Cardiac muscle cell (in vitro differentiated cells and primary cell): Measurements from ENCODE around the gene PHPT1. TPM values are rescaled to one million over a fixed set of nuclear protein-coding genes. Genes with fewer than 3 reads are reported as not detected.

Experiments
- DNase-seq, 2 donors: peaks; one replicate each; pipeline versions ENCODE4 v3.0.0 to v3.0.0-alpha.2; 2010 to 2017; ENCODE audit warnings: low read depth in 1 of 2, low spot score in 1 of 2
- H3K27ac ChIP-seq: fragments of 200-600 bp; sonication (generic); 2 replicates; pipeline ENCODE4 v1.5.1; 2016
- H3K27me3 ChIP-seq: fragments of 200-600 bp; sonication (generic); 2 replicates; pipeline ENCODE4 v1.6.0; 2016; ENCODE audit warnings: control low read depth
- H3K36me3 ChIP-seq: fragments of 200-600 bp; sonication (generic); 2 replicates; pipeline ENCODE4 v1.5.1; 2016; ENCODE audit warnings: control low read depth
- H3K4me1 ChIP-seq: fragments of 200-600 bp; sonication (generic); 2 replicates; pipeline ENCODE4 v1.8.1; 2017; ENCODE audit warnings: low read depth, mild to moderate bottlenecking, mixed run types
- H3K4me3 ChIP-seq: fragments of 200-600 bp; sonication (generic); 2 replicates; pipeline ENCODE4 v1.5.1; 2016; ENCODE audit warnings: mild to moderate bottlenecking
- H3K9me3 ChIP-seq: fragments of 200-600 bp; sonication (generic); 2 replicates; pipeline ENCODE4 v1.5.1; 2017; ENCODE audit warnings: low read depth, mild to moderate bottlenecking, control low read depth
- polyA plus RNA-seq: library from polyadenylated mRNA; unstranded; fragments of >200 nt; fragmentation: Nextera tagmentation; extraction: Ambion mirVana; gene quantifications from 2 replicates; pipeline ENCODE4 v1.2.1, GENCODE V29; 2016
- total RNA-seq: library from RNA; depleted of rRNA; stranded (reverse); fragments of >200 nt; gene quantifications from 2 replicates; pipeline ENCODE4 v1.2.3, GENCODE V29; 2016
- TF ChIP-seq, protein P1 (sequence below): IDR thresholded peaks from 2 replicates; pipeline ENCODE4 v1.5.1; 2012; ENCODE audit warnings: low read depth, mild to moderate bottlenecking, low read length

Gene PHPT1
- total and polyA plus RNA-seq, 2 experiments from 2014 or later = 185 to 565 TPM

- no peak for DNase-seq
- Histone ChIP-seq H3K27me3 (no peaks in the 10 kb centered on the region), H3K27ac (no peak overlapping the region), H3K36me3 (peaks cover 13% of the 10 kb centered on the region), H3K9me3 (no peaks in the 10 kb centered on the region), H3K4me1 (no peaks in the 10 kb centered on the region), H3K4me3 (no peak overlapping the region)
- TF ChIP-seq, protein P1, sequence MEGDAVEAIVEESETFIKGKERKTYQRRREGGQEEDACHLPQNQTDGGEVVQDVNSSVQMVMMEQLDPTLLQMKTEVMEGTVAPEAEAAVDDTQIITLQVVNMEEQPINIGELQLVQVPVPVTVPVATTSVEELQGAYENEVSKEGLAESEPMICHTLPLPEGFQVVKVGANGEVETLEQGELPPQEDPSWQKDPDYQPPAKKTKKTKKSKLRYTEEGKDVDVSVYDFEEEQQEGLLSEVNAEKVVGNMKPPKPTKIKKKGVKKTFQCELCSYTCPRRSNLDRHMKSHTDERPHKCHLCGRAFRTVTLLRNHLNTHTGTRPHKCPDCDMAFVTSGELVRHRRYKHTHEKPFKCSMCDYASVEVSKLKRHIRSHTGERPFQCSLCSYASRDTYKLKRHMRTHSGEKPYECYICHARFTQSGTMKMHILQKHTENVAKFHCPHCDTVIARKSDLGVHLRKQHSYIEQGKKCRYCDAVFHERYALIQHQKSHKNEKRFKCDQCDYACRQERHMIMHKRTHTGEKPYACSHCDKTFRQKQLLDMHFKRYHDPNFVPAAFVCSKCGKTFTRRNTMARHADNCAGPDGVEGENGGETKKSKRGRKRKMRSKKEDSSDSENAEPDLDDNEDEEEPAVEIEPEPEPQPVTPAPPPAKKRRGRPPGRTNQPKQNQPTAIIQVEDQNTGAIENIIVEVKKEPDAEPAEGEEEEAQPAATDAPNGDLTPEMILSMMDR = no peak
These were observed 46.8 kb downstream of the PHPT1 start for GRCh38 chr9:136896027-136896426.

DNA sequence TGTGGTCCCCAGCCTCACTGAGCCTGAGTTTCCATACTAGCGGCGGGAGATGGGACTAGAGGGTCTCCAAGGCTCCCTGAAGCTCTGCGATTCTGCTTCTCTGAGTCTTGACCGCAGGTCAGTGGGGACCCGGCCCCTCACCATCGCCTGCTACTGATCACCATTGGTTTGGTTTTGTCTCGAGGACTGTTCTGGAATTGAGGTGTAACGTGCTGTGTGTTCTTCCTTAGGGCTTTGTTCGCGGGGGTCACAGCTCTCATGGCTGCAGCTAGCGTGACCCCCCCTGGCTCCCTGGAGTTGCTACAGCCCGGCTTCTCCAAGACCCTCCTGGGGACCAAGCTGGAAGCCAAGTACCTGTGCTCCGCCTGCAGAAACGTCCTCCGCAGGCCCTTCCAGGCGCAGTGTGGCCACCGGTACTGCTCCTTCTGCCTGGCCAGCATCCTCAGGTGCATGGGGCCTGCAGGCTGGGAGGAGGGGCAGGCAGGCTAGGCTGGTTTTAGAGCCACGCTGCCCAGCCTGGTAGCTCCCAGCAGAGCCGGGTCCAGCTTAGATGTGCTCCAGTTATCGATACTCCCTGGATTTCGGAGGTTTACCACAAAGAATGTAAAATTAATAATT is 49.4 kb downstream of the PHPT1 start:
- H3K9me3 ChIP-seq = no peaks in the 10 kb centered on the region

DNA sequence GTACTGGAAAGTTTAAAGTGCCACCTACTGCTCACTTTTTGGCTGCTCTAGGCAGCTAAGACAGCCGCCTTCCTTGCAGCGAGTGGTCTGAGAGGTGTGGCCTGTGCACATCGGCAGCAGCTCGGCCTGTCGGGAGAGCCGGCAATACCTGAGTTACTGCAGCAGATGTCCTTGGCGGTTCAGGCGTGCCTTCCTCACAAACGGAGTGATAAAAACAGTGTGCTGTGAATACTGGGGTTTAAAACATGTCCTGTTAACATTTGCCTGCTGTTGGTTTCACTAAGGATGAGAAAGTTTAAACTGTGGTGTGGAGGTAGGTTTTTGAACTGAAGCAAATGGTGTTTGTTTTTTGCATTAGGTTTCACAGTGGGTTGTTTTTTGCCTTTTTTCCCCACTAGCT is 50.0 kb downstream of the PHPT1 start:
- DNase-seq = no peak
- Histone ChIP-seq H3K36me3 (peaks cover 13% of the 10 kb centered on the region), H3K9me3 (no peaks in the 10 kb centered on the region), H3K27me3 (no peaks in the 10 kb centered on the region), H3K27ac (peak overlapping the region; percentile 51), H3K4me3 (no peak overlapping the region), H3K4me1 (no peaks in the 10 kb centered on the region)
- TF ChIP-seq, protein P1 = no peak

More for the DNA sequence above, 49.4 kb downstream of the PHPT1 start:
- H3K27me3 ChIP-seq = no peaks in the 10 kb centered on the region
- TF ChIP-seq, protein P1 = no peak
- no peak overlapping the region for H3K27ac ChIP-seq
- no peak overlapping the region for H3K4me3 ChIP-seq
- DNase-seq = no peak
- H3K36me3 ChIP-seq = peaks cover 13% of the 10 kb centered on the region
- H3K4me1 ChIP-seq = no peaks in the 10 kb centered on the region

GRCh38 chr9:136900556-136900955 is 51.3 kb downstream of the PHPT1 start:
- Histone ChIP-seq H3K27ac (no peak overlapping the region), H3K27me3 (no peaks in the 10 kb centered on the region), H3K4me1 (no peaks in the 10 kb centered on the region), H3K9me3 (no peaks in the 10 kb centered on the region), H3K4me3 (no peak overlapping the region), H3K36me3 (peaks cover 13% of the 10 kb centered on the region)
- TF ChIP-seq, protein P1 = no peak
- no peak for DNase-seq

Other genes with a start within 250 kb of the PHPT1 start
- 64.1 and 82.9 TPM in 2 replicates for gene EGFL7, start 186.5 kb upstream of the PHPT1 start, total RNA-seq
- gene EGFL7, start 186.5 kb upstream of the PHPT1 start, polyA plus RNA-seq = 50.9 and 90.0 TPM in 2 replicates
- 59.0 and 72.5 TPM in 2 replicates for gene AGPAT2, start 162.0 kb upstream of the PHPT1 start, total RNA-seq
- gene AGPAT2, start 162.0 kb upstream of the PHPT1 start, polyA plus RNA-seq = 103 and 104 TPM in 2 replicates
- 163 and 188 TPM in 2 replicates for gene DIPK1B, start 136.8 kb upstream of the PHPT1 start, total RNA-seq
- 162 and 190 TPM in 2 replicates for gene DIPK1B, start 136.8 kb upstream of the PHPT1 start, polyA plus RNA-seq
- 0.63 TPM in 1 of 2 replicates, not detected in the other for gene LCN10, start 106.5 kb upstream of the PHPT1 start, total RNA-seq
- gene LCN10, start 106.5 kb upstream of the PHPT1 start, polyA plus RNA-seq = 0.25 and 0.71 TPM in 2 replicates
- not detected in 2 replicates for gene LCN6, start 100.9 kb upstream of the PHPT1 start, total RNA-seq
- gene LCN6, start 100.9 kb upstream of the PHPT1 start, polyA plus RNA-seq = not detected in 2 replicates
- gene LCN8, start 91.2 kb upstream of the PHPT1 start, total RNA-seq = not detected in 2 replicates
- gene LCN8, start 91.2 kb upstream of the PHPT1 start, polyA plus RNA-seq = 0.81 TPM in 1 of 2 replicates, not detected in the other
- gene LCN15, start 84.9 kb upstream of the PHPT1 start, total RNA-seq = 0.32 and 0.77 TPM in 2 replicates
- gene LCN15, start 84.9 kb upstream of the PHPT1 start, polyA plus RNA-seq = 0.17 TPM in 1 of 2 replicates, not detected in the other
- 200 and 306 TPM in 2 replicates for gene TMEM141, start 58.1 kb upstream of the PHPT1 start, total RNA-seq
- 169 and 238 TPM in 2 replicates for gene TMEM141, start 58.1 kb upstream of the PHPT1 start, polyA plus RNA-seq
- gene CCDC183, start 53.1 kb upstream of the PHPT1 start, total RNA-seq = 32.4 and 49.3 TPM in 2 replicates
- gene CCDC183, start 53.1 kb upstream of the PHPT1 start, polyA plus RNA-seq = 40.1 and 43.1 TPM in 2 replicates
- gene RABL6, start 41.5 kb upstream of the PHPT1 start, total RNA-seq = 131 and 153 TPM in 2 replicates
- 101 and 115 TPM in 2 replicates for gene RABL6, start 41.5 kb upstream of the PHPT1 start, polyA plus RNA-seq
- gene AJM1, start 6.9 kb upstream of the PHPT1 start, total RNA-seq = 8.5 and 12.2 TPM in 2 replicates
- 8.7 and 12.1 TPM in 2 replicates for gene AJM1, start 6.9 kb upstream of the PHPT1 start, polyA plus RNA-seq
- 22.2 and 29.7 TPM in 2 replicates for gene MAMDC4, start 2.9 kb downstream of the PHPT1 start, total RNA-seq
- 8.7 and 17.8 TPM in 2 replicates for gene MAMDC4, start 2.9 kb downstream of the PHPT1 start, polyA plus RNA-seq
- 741 and 1,028 TPM in 2 replicates for gene EDF1, start 16.9 kb downstream of the PHPT1 start, total RNA-seq
- gene EDF1, start 16.9 kb downstream of the PHPT1 start, polyA plus RNA-seq = 496 and 793 TPM in 2 replicates
- gene TRAF2, start 37.1 kb downstream of the PHPT1 start, total RNA-seq = 20.0 and 25.6 TPM in 2 replicates
- gene TRAF2, start 37.1 kb downstream of the PHPT1 start, polyA plus RNA-seq = 37.2 and 45.6 TPM in 2 replicates
- 188 and 194 TPM in 2 replicates for gene FBXW5, start 95.3 kb downstream of the PHPT1 start, total RNA-seq
- gene FBXW5, start 95.3 kb downstream of the PHPT1 start, polyA plus RNA-seq = 117 and 119 TPM in 2 replicates
- 3.4 and 10.8 TPM in 2 replicates for gene C8G, start 95.8 kb downstream of the PHPT1 start, total RNA-seq
- 1.2 and 4.4 TPM in 2 replicates for gene C8G, start 95.8 kb downstream of the PHPT1 start, polyA plus RNA-seq
- 5.0 and 11.4 TPM in 2 replicates for gene LCN12, start 102.9 kb downstream of the PHPT1 start, total RNA-seq
- gene LCN12, start 102.9 kb downstream of the PHPT1 start, polyA plus RNA-seq = 19.7 and 21.9 TPM in 2 replicates
- gene PTGDS, start 128.1 kb downstream of the PHPT1 start, total RNA-seq = 2.6 and 3.9 TPM in 2 replicates
- 3.4 and 5.3 TPM in 2 replicates for gene PTGDS, start 128.1 kb downstream of the PHPT1 start, polyA plus RNA-seq
- 0.36 TPM in 1 of 2 replicates, not detected in the other for gene LCNL1, start 133.6 kb downstream of the PHPT1 start, total RNA-seq
- gene LCNL1, start 133.6 kb downstream of the PHPT1 start, polyA plus RNA-seq = not detected in 2 replicates
- 94.6 and 130 TPM in 2 replicates for gene PAXX, start 143.0 kb downstream of the PHPT1 start, total RNA-seq
- gene PAXX, start 143.0 kb downstream of the PHPT1 start, polyA plus RNA-seq = 102 and 110 TPM in 2 replicates
- not detected in 2 replicates for gene CLIC3, start 147.2 kb downstream of the PHPT1 start, total RNA-seq
- gene CLIC3, start 147.2 kb downstream of the PHPT1 start, polyA plus RNA-seq = 0.75 and 0.87 TPM in 2 replicates
- gene ABCA2, start 178.8 kb downstream of the PHPT1 start, total RNA-seq = 48.7 and 56.7 TPM in 2 replicates
- gene ABCA2, start 178.8 kb downstream of the PHPT1 start, polyA plus RNA-seq = 30.5 and 33.3 TPM in 2 replicates
- not detected in 2 replicates for gene FUT7, start 182.7 kb downstream of the PHPT1 start, total RNA-seq
- gene FUT7, start 182.7 kb downstream of the PHPT1 start, polyA plus RNA-seq = not detected in 2 replicates
- 40.8 and 65.1 TPM in 2 replicates for gene NPDC1, start 196.8 kb downstream of the PHPT1 start, total RNA-seq
- 83.5 and 94.9 TPM in 2 replicates for gene NPDC1, start 196.8 kb downstream of the PHPT1 start, polyA plus RNA-seq
- not detected in 2 replicates for gene ENTPD2, start 204.7 kb downstream of the PHPT1 start, total RNA-seq
- not detected in 2 replicates for gene ENTPD2, start 204.7 kb downstream of the PHPT1 start, polyA plus RNA-seq
- gene SAPCD2, start 221.1 kb downstream of the PHPT1 start, total RNA-seq = 6.3 and 42.1 TPM in 2 replicates
- gene SAPCD2, start 221.1 kb downstream of the PHPT1 start, polyA plus RNA-seq = 4.7 and 28.3 TPM in 2 replicates
- gene UAP1L1, start 228.1 kb downstream of the PHPT1 start, total RNA-seq = 5.8 and 13.3 TPM in 2 replicates
- gene UAP1L1, start 228.1 kb downstream of the PHPT1 start, polyA plus RNA-seq = 9.9 and 17.9 TPM in 2 replicates
- 59.4 and 73.3 TPM in 2 replicates for gene MAN1B1, start 237.6 kb downstream of the PHPT1 start, total RNA-seq
- gene MAN1B1, start 237.6 kb downstream of the PHPT1 start, polyA plus RNA-seq = 67.6 and 86.7 TPM in 2 replicates